ENCODE results near the gene GPR137C.

GPR137C gene

GRCh38 chr14:52596861-52597260 lies 44.2 kb downstream of the GPR137C start:
- no peak for TF ChIP-seq CTCF (IDR thresholded peaks at IDR 0.05; ENCODE audit: insufficient read depth, low read depth, low read length, missing control alignments)
- DNase-seq (ENCODE audit: low read depth): no peak
- H3K4me3 ChIP-seq (ENCODE audit: low read depth, low read length): no peak overlapping the region

GRCh38 chr14:52598568-52598967 lies 45.9 kb downstream of the GPR137C start:
- no peak for DNase-seq (ENCODE audit: low read depth)
- no peak overlapping the region for H3K4me3 ChIP-seq (ENCODE audit: low read depth, low read length)
- TF ChIP-seq CTCF (IDR thresholded peaks at IDR 0.05; ENCODE audit: insufficient read depth, low read depth, low read length, missing control alignments): no peak

- no peak for TF ChIP-seq CTCF (IDR thresholded peaks at IDR 0.05; ENCODE audit: insufficient read depth, low read depth, low read length, missing control alignments)
- H3K4me3 ChIP-seq (ENCODE audit: low read depth, low read length): no peak overlapping the region
- DNase-seq (ENCODE audit: low read depth): no peak
Measured at GRCh38 chr14:52599974-52600373, 47.3 kb downstream of the GPR137C start.

GRCh38 chr14:52602131-52602530 lies 49.5 kb downstream of the GPR137C start:
- H3K4me3 ChIP-seq (ENCODE audit: low read depth, low read length): no peak overlapping the region
- no peak for TF ChIP-seq CTCF (IDR thresholded peaks at IDR 0.05; ENCODE audit: insufficient read depth, low read depth, low read length, missing control alignments)
- peak; percentile 34 for DNase-seq (ENCODE audit: low read depth)

GRCh38 chr14:52607061-52607460 lies 54.4 kb downstream of the GPR137C start:
- DNase-seq (ENCODE audit: low read depth): no peak
- H3K4me3 ChIP-seq (ENCODE audit: low read depth, low read length): no peak overlapping the region
- TF ChIP-seq CTCF (IDR thresholded peaks at IDR 0.05; ENCODE audit: insufficient read depth, low read depth, low read length, missing control alignments): no peak

- no peak overlapping the region for H3K4me3 ChIP-seq (ENCODE audit: low read depth, low read length)
- TF ChIP-seq CTCF (IDR thresholded peaks at IDR 0.05; ENCODE audit: insufficient read depth, low read depth, low read length, missing control alignments): no peak
- no peak for DNase-seq (ENCODE audit: low read depth)
Measured at GRCh38 chr14:52609445-52610044, 56.9 kb downstream of the GPR137C start.

- no peak overlapping the region for H3K4me3 ChIP-seq (ENCODE audit: low read depth, low read length)
- TF ChIP-seq CTCF (IDR thresholded peaks at IDR 0.05; ENCODE audit: insufficient read depth, low read depth, low read length, missing control alignments): no peak
- DNase-seq (ENCODE audit: low read depth): no peak
Measured at GRCh38 chr14:52610187-52610586, 57.6 kb downstream of the GPR137C start.
